ENCODE measurements around the gene POLG2. TPM values are rescaled to one million over a fixed set of nuclear protein-coding genes. Genes with fewer than 3 reads are reported as not detected.
"Not testable (repeated sequence)": the region's sequence is repeated elsewhere in the genome, so short reads cannot be mapped to it uniquely, and the experiment has no call there.

Gene POLG2
- total and polyA plus RNA-seq, 9 of the 15 experiments (the other 6 are each of a cell fraction or from before 2014, with no cell fraction given): 13.4 to 44.8 (median 37.0) TPM

- H3K79me2 ChIP-seq (ENCODE audit: control insufficient read depth, insufficient read depth, low read length); in situ Hi-C loops (cut with MboI); H3K9me3 ChIP-seq (replicated peaks; ENCODE audit: control insufficient read depth, insufficient read depth, low read depth, low read length); H3K4me2 ChIP-seq (ENCODE audit: insufficient read depth, low read length); H4K20me1 ChIP-seq (replicated peaks; ENCODE audit: control insufficient read depth, insufficient read depth, low read length); FAIRE-seq; H3K9me1 ChIP-seq (ENCODE audit: control insufficient read depth, insufficient read depth, low read length); BruUV-seq (replicated peaks); H2AFZ ChIP-seq (ENCODE audit: low read depth, low read length); H3K9ac ChIP-seq (ENCODE audit: insufficient read depth in 1 of 2, low read depth in 2 of 2, low read length in 2 of 2); CTCF ChIA-PET (ENCODE audit: low intra/inter-chr PET ratio); H3K36me3 ChIP-seq (ENCODE audit: control insufficient read depth, insufficient read depth, low read length); DNase-seq (ENCODE audit: extremely low read depth in 1 of 4, low spot score in 3 of 4); intact Hi-C loops (cut with micrococcal nuclease); H3K27ac ChIP-seq (ENCODE audit: extremely low read depth, low read depth, low read length); H3K4me1 ChIP-seq (replicated peaks in 1 of 2; ENCODE audit: control insufficient read depth in 2 of 2, insufficient read depth in 2 of 2, low read length in 2 of 2); H3K4me3 ChIP-seq; H3K27me3 ChIP-seq (ENCODE audit: control insufficient read depth in 2 of 2, insufficient read depth in 2 of 2, low read length in 2 of 2); ATAC-seq: not testable (repeated sequence)
- 0% methylated on average over 1 of the region's 1 CpG for WGBS (ENCODE audit: insufficient coverage, low coverage, missing lambda C conversion rate)
- peak; percentile 61 for TF ChIP-seq ZNF512 (tag; IDR thresholded peaks at IDR 0.05)
- POLR2A ChIA-PET: interaction anchor here (0.6 to 1.9 kb wide), 4 partner anchors 11 to 249 kb away, joined by 3 to 8 read pairs (median 4); partner anchors contain the start of gene POLG2
Measured at GRCh38 chr17:64466834-64467233, 30.0 kb downstream of the POLG2 start.

- WGBS (ENCODE audit: insufficient coverage, low coverage, missing lambda C conversion rate): 23% methylated on average over 9 of the region's 9 CpGs
- no TSS peak for BruUV-seq (replicated peaks)
- Histone ChIP-seq H2AFZ (ENCODE audit: low read depth, low read length) (no peak overlapping the region), H3K9me3 (replicated peaks; ENCODE audit: control insufficient read depth, insufficient read depth, low read depth, low read length) (no peaks in the 10 kb centered on the region), H3K4me2 (ENCODE audit: insufficient read depth, low read length) (no peak overlapping the region), H3K9ac (ENCODE audit: insufficient read depth in 1 of 2, low read depth in 2 of 2, low read length in 2 of 2) (no peak overlapping the region; a peak in 1 of 4 replicates), H4K20me1 (replicated peaks; ENCODE audit: control insufficient read depth, insufficient read depth, low read length) (no peaks in the 10 kb centered on the region), H3K36me3 (ENCODE audit: control insufficient read depth, insufficient read depth, low read length) (no peaks in the 10 kb centered on the region), H3K4me3 (no peak overlapping the region), H3K4me1 (replicated peaks in 1 of 2; ENCODE audit: control insufficient read depth in 2 of 2, insufficient read depth in 2 of 2, low read length in 2 of 2) (no peaks in the 10 kb centered on the region), H3K79me2 (ENCODE audit: control insufficient read depth, insufficient read depth, low read length) (no peaks in the 10 kb centered on the region), H3K9me1 (ENCODE audit: control insufficient read depth, insufficient read depth, low read length) (no peaks in the 10 kb centered on the region), H3K27me3 (ENCODE audit: control insufficient read depth in 2 of 2, insufficient read depth in 2 of 2, low read length in 2 of 2) (no peaks in the 10 kb centered on the region), H3K27ac (ENCODE audit: extremely low read depth, low read depth, low read length) (no peak overlapping the region)
- CTCF ChIA-PET (ENCODE audit: low intra/inter-chr PET ratio): no interaction called here
- FAIRE-seq: no peak
- DNase-seq (ENCODE audit: extremely low read depth in 1 of 4, low spot score in 3 of 4): no peak
- no peak for ATAC-seq
- intact Hi-C loops (cut with micrococcal nuclease) (no loop called here), in situ Hi-C loops (cut with MboI) (no loop called here)
- POLR2A ChIA-PET: interaction anchor here (1.0 to 1.9 kb wide), 2 partner anchors 10 to 154 kb away, joined by 4 to 8 read pairs; no protein-coding TSS in a partner anchor
- no peak for TF ChIP-seq ILF3 (IDR thresholded peaks at IDR 0.05; ENCODE audit: borderline replicate concordance)
- TF ChIP-seq ATF7 (IDR thresholded peaks at IDR 0.05): peak; percentile 76; the same call in 1 of the 2 replicates
- peak; percentile 97 for TF ChIP-seq PRDM10 (IDR thresholded peaks at IDR 0.05; ENCODE audit: partially characterized antibody)
- TF ChIP-seq FOXK2 (conservative IDR thresholded peaks at IDR 0.05 in 1 of 2, IDR thresholded peaks at IDR 0.05 in 1 of 2; ENCODE audit: low read depth in 2 of 2): peak in 1 of 2 experiments; percentile 56; a peak in 2 of 4 replicates
- no peak for TF ChIP-seq L3MBTL2 (IDR thresholded peaks at IDR 0.05)
Measured at GRCh38 chr17:64466019-64466735, 30.7 kb downstream of the POLG2 start.
